Fibroblast of mammary gland (primary cell): ENCODE measurements around the gene HBQ1.
"Not testable (repeated sequence)": the region's sequence is repeated elsewhere in the genome, so short reads cannot be mapped to it uniquely, and the experiment has no call there.

Experiments used
- DNase-seq: peaks from one replicate; pipeline ENCODE4 v3.0.0-alpha.2; 2010; ENCODE audit warnings: low read depth
- H3K4me3 ChIP-seq: 2 replicates; pipeline ENCODE4 v1.5.1; 2011; ENCODE audit warnings: low read depth, mild to moderate bottlenecking, low read length, moderate library complexity; ENCODE audit not compliant: control insufficient read depth
- TF ChIP-seq, protein P1 (sequence below): conservative IDR thresholded peaks from 2 replicates; pipeline ENCODE4 v1.5.1; 2011; ENCODE audit warnings: low read depth, low read length, inconsistent platforms; ENCODE audit not compliant: control insufficient read depth, insufficient read depth

The HBQ1 gene

GRCh38 chr16:160691-161190, 19.5 kb upstream of the HBQ1 start:
- TF ChIP-seq, protein P1, sequence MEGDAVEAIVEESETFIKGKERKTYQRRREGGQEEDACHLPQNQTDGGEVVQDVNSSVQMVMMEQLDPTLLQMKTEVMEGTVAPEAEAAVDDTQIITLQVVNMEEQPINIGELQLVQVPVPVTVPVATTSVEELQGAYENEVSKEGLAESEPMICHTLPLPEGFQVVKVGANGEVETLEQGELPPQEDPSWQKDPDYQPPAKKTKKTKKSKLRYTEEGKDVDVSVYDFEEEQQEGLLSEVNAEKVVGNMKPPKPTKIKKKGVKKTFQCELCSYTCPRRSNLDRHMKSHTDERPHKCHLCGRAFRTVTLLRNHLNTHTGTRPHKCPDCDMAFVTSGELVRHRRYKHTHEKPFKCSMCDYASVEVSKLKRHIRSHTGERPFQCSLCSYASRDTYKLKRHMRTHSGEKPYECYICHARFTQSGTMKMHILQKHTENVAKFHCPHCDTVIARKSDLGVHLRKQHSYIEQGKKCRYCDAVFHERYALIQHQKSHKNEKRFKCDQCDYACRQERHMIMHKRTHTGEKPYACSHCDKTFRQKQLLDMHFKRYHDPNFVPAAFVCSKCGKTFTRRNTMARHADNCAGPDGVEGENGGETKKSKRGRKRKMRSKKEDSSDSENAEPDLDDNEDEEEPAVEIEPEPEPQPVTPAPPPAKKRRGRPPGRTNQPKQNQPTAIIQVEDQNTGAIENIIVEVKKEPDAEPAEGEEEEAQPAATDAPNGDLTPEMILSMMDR: no peak
- H3K4me3 ChIP-seq: no peak overlapping the region
- DNase-seq: no peak

DNA sequence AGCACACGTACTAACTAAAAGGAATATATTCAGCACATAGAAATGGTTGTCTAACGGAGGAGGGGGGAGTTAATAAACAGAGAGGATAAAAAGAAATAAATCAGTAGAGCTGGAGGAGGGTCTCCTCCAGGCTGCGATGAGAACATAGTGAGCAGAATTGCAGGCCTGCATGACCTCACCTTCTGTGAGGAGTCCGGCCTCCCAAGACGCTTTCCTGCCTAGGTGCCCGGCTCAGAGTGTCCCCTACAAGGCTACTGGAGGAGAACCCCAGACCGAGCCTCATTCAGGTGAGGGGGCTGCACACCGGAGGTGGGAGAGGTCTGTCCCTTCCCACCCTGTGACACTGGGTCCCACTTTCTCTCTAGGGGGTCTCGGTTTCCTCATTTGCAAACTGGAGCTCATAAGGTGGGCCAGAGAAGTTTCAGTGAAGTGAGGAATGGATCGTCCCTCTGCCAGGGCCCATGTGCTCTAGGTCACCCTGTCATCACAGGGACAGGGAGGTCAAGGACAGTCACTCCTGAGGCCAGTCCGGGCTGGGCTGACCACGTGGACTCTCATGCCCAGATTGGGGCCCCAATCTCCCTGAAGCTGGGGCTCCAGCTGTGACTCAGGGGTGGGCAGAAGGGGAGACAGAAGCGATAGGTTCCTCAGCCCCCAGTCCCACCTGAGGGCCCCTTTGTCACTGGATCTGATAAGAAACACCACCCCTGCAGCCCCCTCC, 17.8 kb upstream of the HBQ1 start:
- TF ChIP-seq, protein P1: no peak
- no peak overlapping the region for H3K4me3 ChIP-seq
- no peak for DNase-seq

DNA sequence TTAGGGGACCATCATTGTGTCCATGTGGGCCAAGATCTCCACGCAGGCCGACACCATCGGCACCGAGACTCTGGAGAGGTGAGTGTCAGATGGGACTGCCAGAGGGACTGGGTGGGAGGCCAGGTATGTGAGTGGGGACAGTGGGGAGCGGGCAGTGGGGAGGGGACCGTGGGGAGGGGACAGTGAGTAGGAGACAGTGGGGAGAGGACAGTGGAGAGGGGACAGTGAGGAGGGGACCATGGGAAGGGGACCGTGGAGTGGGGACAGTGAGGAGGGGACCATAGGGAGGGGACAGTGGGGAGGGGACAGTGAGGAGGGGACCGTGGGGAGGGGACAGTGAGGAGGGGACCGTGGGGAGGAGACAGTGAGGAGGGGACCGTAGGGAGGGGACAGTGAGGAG, 17.1 kb upstream of the HBQ1 start:
- not testable (repeated sequence) for DNase-seq, H3K4me3 ChIP-seq

GRCh38 chr16:163696-164095, 16.6 kb upstream of the HBQ1 start:
- not testable (repeated sequence) for H3K4me3 ChIP-seq, DNase-seq

GRCh38 chr16:164134-164823, 16.0 kb upstream of the HBQ1 start:
- not testable (repeated sequence) for DNase-seq, H3K4me3 ChIP-seq

GRCh38 chr16:164827-165538, 15.3 kb upstream of the HBQ1 start:
- DNase-seq: no peak
- H3K4me3 ChIP-seq: peak overlapping the region; percentile 12
- TF ChIP-seq, protein P1: no peak

GRCh38 chr16:165539-166374, 14.5 kb upstream of the HBQ1 start, which contains the start of gene HBM:
Gene HBM, plus strand, starts transcription at chr16:165978. Its CDS starts 20 bp downstream, at chr16:165998.
- H3K4me3 ChIP-seq: peak within 1 kb of the TSS; percentile 12
- DNase-seq: no peak
- TF ChIP-seq, protein P1: no peak
